Vagina (tissue), 2 donors: ENCODE measurements around the gene TAS2R38. TPM values are rescaled to one million over a fixed set of nuclear protein-coding genes. Genes with fewer than 3 reads are reported as not detected.

Source experiments
- DNase-seq, 2 donors: peaks; one replicate each; pipeline ENCODE4 v3.0.0-alpha.2; 2017; ENCODE audit errors: extremely low spot score in 2 of 2
- H3K27ac ChIP-seq: fragments of 200-600 bp; sonication (generic); one replicate; pipeline ENCODE4 v1.5.1; 2019
- H3K27me3 ChIP-seq: fragments of 200-600 bp; sonication (generic); one replicate; pipeline ENCODE4 v1.5.1; 2019
- H3K36me3 ChIP-seq, 2 donors: fragments of 200-600 bp; sonication (generic); one replicate each; pipeline ENCODE4 v1.5.1; 2017 to 2019
- H3K4me1 ChIP-seq: fragments of 200-600 bp; sonication (generic); one replicate; pipeline ENCODE4 v1.5.1; 2019
- H3K4me3 ChIP-seq, 2 donors: fragments of 200-600 bp; sonication (generic); 1 replicate in 1 of 2; 2 replicates in 1 of 2; pipeline ENCODE4 v1.5.1; 2016 to 2019
- H3K9me3 ChIP-seq: fragments of 200-600 bp; sonication (generic); one replicate; pipeline ENCODE4 v1.5.1; 2019
- POLR2A ChIP-seq, 2 donors: fragments of 450-650 bp; IDR thresholded peaks; one replicate each; pipeline ENCODE4 v1.6.1; 2017; ENCODE audit warnings: antibody characterized with exemption in 2 of 2, mild to moderate bottlenecking in 2 of 2, moderate library complexity in 2 of 2
- POLR2AphosphoS5 ChIP-seq, 2 donors: sonication (generic); formaldehyde crosslinking; IDR thresholded peaks; one replicate each; pipeline ENCODE4 v1.9.0; 2017; ENCODE audit warnings: antibody characterized with exemption in 2 of 2, mild to moderate bottlenecking in 2 of 2, low read depth in 1 of 2; ENCODE audit not compliant: insufficient read depth in 1 of 2
- intact Hi-C: fragments of 100-400 bp; cut with DNase I; formaldehyde crosslinking; loops from one replicate; pipeline ENCODE4 v1.15.1; 2023
- total RNA-seq: library from RNA; depleted of rRNA; stranded (reverse); fragments of >200 nt; gene quantifications from one replicate; pipeline ENCODE4 v1.2.3, GENCODE V29; 2016
- TF ChIP-seq, protein P1 (sequence below), 3 experiments: fragments of 450-650 bp in 2 of 3; fragments of 200-600 bp in 1 of 3; sonication (generic) in 1 of 3; IDR thresholded peaks; one replicate each; pipeline ENCODE4 v1.5.1; 2017 to 2019; ENCODE audit warnings: antibody characterized with exemption in 3 of 3, mild to moderate bottlenecking in 2 of 3, moderate library complexity in 2 of 3

The TAS2R38 gene
- total RNA-seq, 1 donor from 2014 or later: not detected

- Histone ChIP-seq H3K27ac (no peak overlapping the region), H3K4me3 (no peak overlapping the region), H3K9me3 (no peaks in the 10 kb centered on the region), H3K4me1 (no peaks in the 10 kb centered on the region), H3K27me3 (no peaks in the 10 kb centered on the region), H3K36me3 (no peaks in the 10 kb centered on the region)
- TF ChIP-seq, protein P1, sequence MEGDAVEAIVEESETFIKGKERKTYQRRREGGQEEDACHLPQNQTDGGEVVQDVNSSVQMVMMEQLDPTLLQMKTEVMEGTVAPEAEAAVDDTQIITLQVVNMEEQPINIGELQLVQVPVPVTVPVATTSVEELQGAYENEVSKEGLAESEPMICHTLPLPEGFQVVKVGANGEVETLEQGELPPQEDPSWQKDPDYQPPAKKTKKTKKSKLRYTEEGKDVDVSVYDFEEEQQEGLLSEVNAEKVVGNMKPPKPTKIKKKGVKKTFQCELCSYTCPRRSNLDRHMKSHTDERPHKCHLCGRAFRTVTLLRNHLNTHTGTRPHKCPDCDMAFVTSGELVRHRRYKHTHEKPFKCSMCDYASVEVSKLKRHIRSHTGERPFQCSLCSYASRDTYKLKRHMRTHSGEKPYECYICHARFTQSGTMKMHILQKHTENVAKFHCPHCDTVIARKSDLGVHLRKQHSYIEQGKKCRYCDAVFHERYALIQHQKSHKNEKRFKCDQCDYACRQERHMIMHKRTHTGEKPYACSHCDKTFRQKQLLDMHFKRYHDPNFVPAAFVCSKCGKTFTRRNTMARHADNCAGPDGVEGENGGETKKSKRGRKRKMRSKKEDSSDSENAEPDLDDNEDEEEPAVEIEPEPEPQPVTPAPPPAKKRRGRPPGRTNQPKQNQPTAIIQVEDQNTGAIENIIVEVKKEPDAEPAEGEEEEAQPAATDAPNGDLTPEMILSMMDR (IDR thresholded peaks at IDR 0.05): no peak
- TF ChIP-seq POLR2A (IDR thresholded peaks at IDR 0.05) (no peak), POLR2AphosphoS5 (IDR thresholded peaks at IDR 0.05; ENCODE audit: insufficient read depth in 1 of 2, low read depth in 1 of 2) (no peak)
- DNase-seq: no peak
- intact Hi-C loops: no loop called here
These were observed 3.1 kb upstream of the TAS2R38 start for GRCh38 chr7:141976524-141977245.

- no peak for TF ChIP-seq POLR2A (IDR thresholded peaks at IDR 0.05)
- TF ChIP-seq POLR2AphosphoS5 (IDR thresholded peaks at IDR 0.05; ENCODE audit: insufficient read depth in 1 of 2, low read depth in 1 of 2): no peak
- TF ChIP-seq, protein P1 (IDR thresholded peaks at IDR 0.05): no peak
- H3K27ac ChIP-seq: no peak overlapping the region
- no peaks in the 10 kb centered on the region for H3K36me3 ChIP-seq
- DNase-seq: no peak
- no peak overlapping the region for H3K4me3 ChIP-seq
- no peaks in the 10 kb centered on the region for H3K27me3 ChIP-seq
- no peaks in the 10 kb centered on the region for H3K4me1 ChIP-seq
- intact Hi-C loops: no loop called here
- no peaks in the 10 kb centered on the region for H3K9me3 ChIP-seq
These were observed 2.4 kb upstream of the TAS2R38 start for GRCh38 chr7:141975806-141976523.

- DNase-seq: no peak
- Histone ChIP-seq H3K27me3 (no peaks in the 10 kb centered on the region), H3K27ac (no peak overlapping the region), H3K4me3 (no peak overlapping the region), H3K36me3 (no peaks in the 10 kb centered on the region), H3K9me3 (no peaks in the 10 kb centered on the region), H3K4me1 (no peaks in the 10 kb centered on the region)
- intact Hi-C loops: no loop called here
- TF ChIP-seq POLR2AphosphoS5 (IDR thresholded peaks at IDR 0.05; ENCODE audit: insufficient read depth in 1 of 2, low read depth in 1 of 2) (no peak), POLR2A (IDR thresholded peaks at IDR 0.05) (no peak)
- TF ChIP-seq, protein P1 (IDR thresholded peaks at IDR 0.05): no peak
These were observed 1.3 kb upstream of the TAS2R38 start for GRCh38 chr7:141974831-141975230.

GRCh38 chr7:141960687-141961422 lies 12.7 kb downstream of the TAS2R38 start:
- Histone ChIP-seq H3K4me1 (no peaks in the 10 kb centered on the region), H3K4me3 (no peak overlapping the region), H3K27me3 (no peaks in the 10 kb centered on the region), H3K9me3 (no peaks in the 10 kb centered on the region), H3K27ac (no peak overlapping the region), H3K36me3 (no peaks in the 10 kb centered on the region)
- TF ChIP-seq, protein P1 (IDR thresholded peaks at IDR 0.05): no peak
- no peak for TF ChIP-seq POLR2AphosphoS5 (IDR thresholded peaks at IDR 0.05; ENCODE audit: insufficient read depth in 1 of 2, low read depth in 1 of 2)
- no peak for TF ChIP-seq POLR2A (IDR thresholded peaks at IDR 0.05)
- DNase-seq: no peak
- intact Hi-C loops: no loop called here
